ENCODE results near the gene ANOS1. TPM values are rescaled to one million over a fixed set of nuclear protein-coding genes. Genes with fewer than 3 reads are reported as not detected.
"Not testable (repeated sequence)": the region's sequence is repeated elsewhere in the genome, so short reads cannot be mapped to it uniquely, and the experiment has no call there.

Gene ANOS1
- total and polyA plus RNA-seq, 4 donors = 6.0 to 44.2 (median 22.2) TPM

DNA sequence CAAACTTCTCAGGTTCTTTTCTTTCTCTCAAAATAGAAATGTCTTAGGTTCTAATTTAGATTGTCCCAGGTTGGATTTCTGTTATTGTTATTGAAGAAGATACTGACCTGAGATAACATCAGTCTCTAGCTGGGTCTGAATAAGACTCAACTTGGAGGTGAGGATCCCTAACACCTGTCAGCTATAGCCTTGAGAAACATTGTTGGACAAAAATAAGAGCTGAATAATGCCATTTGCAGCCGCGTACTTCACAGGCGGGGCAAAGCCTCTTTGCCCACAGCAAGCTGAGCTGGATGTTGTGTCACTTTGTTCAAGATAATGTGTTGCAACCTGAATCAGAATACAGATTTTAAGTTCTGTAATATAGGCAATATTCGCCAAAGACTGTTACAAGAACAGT, 231.7 kb downstream of the ANOS1 start:
- DNase-seq (no peak), ATAC-seq (ENCODE audit: insufficient read depth, low FRiP score) (no peak)
- Histone ChIP-seq H3K9me3 (ENCODE audit: control insufficient read depth in 4 of 4, insufficient read depth in 3 of 4, low read length in 3 of 4) (no peaks in the 10 kb centered on the region), H3K27ac (ENCODE audit: low read depth in 1 of 2, low read length in 1 of 2) (no peak overlapping the region), H3K36me3 (ENCODE audit: control insufficient read depth in 4 of 4, insufficient read depth in 4 of 4, low read length in 4 of 4) (no peaks in the 10 kb centered on the region), H3K4me1 (ENCODE audit: control insufficient read depth in 5 of 5, insufficient read depth in 5 of 5, low read length in 5 of 5) (no peaks in the 10 kb centered on the region), H3K9ac (ENCODE audit: insufficient read depth in 1 of 2, low read length in 2 of 2) (no peak overlapping the region), H3K27me3 (ENCODE audit: control insufficient read depth in 3 of 3, insufficient read depth in 3 of 3, low read length in 2 of 3) (peaks cover 0 to 15% (median 0%) of the 10 kb centered on the region in 3 donors), H3K4me3 (no peak overlapping the region)
- TF ChIP-seq, protein P1, sequence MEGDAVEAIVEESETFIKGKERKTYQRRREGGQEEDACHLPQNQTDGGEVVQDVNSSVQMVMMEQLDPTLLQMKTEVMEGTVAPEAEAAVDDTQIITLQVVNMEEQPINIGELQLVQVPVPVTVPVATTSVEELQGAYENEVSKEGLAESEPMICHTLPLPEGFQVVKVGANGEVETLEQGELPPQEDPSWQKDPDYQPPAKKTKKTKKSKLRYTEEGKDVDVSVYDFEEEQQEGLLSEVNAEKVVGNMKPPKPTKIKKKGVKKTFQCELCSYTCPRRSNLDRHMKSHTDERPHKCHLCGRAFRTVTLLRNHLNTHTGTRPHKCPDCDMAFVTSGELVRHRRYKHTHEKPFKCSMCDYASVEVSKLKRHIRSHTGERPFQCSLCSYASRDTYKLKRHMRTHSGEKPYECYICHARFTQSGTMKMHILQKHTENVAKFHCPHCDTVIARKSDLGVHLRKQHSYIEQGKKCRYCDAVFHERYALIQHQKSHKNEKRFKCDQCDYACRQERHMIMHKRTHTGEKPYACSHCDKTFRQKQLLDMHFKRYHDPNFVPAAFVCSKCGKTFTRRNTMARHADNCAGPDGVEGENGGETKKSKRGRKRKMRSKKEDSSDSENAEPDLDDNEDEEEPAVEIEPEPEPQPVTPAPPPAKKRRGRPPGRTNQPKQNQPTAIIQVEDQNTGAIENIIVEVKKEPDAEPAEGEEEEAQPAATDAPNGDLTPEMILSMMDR (IDR thresholded peaks at IDR 0.05; ENCODE audit: control extremely low read depth, extremely low read depth) = no peak
- 90 to 93% methylated on average over 4 of the region's 4 CpGs for WGBS, 2 donors

DNA sequence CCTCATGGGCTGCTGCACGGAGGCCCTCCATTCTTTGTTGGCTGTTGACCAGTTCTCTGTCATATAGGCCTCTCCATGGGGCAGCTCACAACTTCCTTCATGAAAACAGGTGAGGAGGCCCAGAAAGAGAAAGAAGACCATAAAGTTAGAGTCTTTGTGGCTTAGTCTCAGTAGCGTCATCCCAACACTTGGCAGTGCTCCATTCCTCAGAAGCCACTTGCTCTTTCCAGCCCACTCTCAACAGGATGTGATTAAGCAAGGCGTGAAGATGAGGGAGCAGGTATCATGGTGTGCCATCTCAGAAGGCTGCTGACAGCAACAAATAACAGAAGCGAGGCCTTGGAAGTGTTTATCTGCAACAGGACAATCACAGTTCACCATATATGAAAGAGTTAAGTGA, 236.9 kb downstream of the ANOS1 start:
- not testable (repeated sequence) for H3K9ac ChIP-seq (ENCODE audit: insufficient read depth in 1 of 2, low read length in 2 of 2); DNase-seq; H3K27me3 ChIP-seq (ENCODE audit: control insufficient read depth in 3 of 3, insufficient read depth in 3 of 3, low read length in 2 of 3); ATAC-seq (ENCODE audit: insufficient read depth, low FRiP score); H3K36me3 ChIP-seq (ENCODE audit: control insufficient read depth in 4 of 4, insufficient read depth in 4 of 4, low read length in 4 of 4); H3K4me3 ChIP-seq; H3K4me1 ChIP-seq (ENCODE audit: control insufficient read depth in 5 of 5, insufficient read depth in 5 of 5, low read length in 5 of 5); H3K9me3 ChIP-seq (ENCODE audit: control insufficient read depth in 4 of 4, insufficient read depth in 3 of 4, low read length in 3 of 4); H3K27ac ChIP-seq (ENCODE audit: low read depth in 1 of 2, low read length in 1 of 2)
- WGBS, 2 donors = 79 to 80% methylated on average over 4 of the region's 4 CpGs

DNA sequence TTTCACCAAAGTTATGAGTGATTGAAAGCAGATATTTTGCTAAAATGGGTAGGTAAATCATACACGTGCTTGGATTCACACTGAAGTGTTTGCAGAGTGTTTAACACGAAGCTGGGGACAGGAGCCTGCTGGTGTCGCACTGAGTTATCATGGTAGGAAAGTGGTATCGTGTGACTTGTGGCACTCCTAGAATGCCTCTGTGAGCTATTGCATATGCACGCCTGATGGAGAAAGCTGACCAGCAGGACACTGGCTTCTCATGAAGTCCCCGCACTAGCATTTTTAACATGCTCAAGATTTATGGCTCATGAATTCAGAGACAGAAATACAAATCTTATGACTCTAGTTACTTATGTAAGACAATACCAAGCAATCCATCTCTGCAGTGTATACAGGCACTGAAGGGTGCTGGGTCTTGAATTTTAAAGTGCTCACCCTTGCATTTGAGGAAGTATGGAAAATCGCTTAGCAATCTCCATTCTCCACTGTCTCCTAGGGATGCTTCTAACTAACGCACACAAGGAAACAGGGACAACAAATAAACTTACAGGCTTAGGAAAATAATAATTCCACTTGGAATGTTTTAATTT, 247.5 kb downstream of the ANOS1 start:
- no peak overlapping the region for H3K27ac ChIP-seq (ENCODE audit: low read depth in 1 of 2, low read length in 1 of 2)
- WGBS, 2 donors = 61 to 65% methylated on average over 8 of the region's 8 CpGs
- H3K4me3 ChIP-seq = no peak overlapping the region
- no peaks in the 10 kb centered on the region for H3K4me1 ChIP-seq (ENCODE audit: control insufficient read depth in 5 of 5, insufficient read depth in 5 of 5, low read length in 5 of 5)
- no peak for ATAC-seq (ENCODE audit: insufficient read depth, low FRiP score)
- H3K9ac ChIP-seq (ENCODE audit: insufficient read depth in 1 of 2, low read length in 2 of 2) = no peak overlapping the region
- H3K27me3 ChIP-seq (ENCODE audit: control insufficient read depth in 3 of 3, insufficient read depth in 3 of 3, low read length in 2 of 3) = peaks cover 0 to 26% (median 0%) of the 10 kb centered on the region in 3 donors
- H3K36me3 ChIP-seq (ENCODE audit: control insufficient read depth in 4 of 4, insufficient read depth in 4 of 4, low read length in 4 of 4) = no peaks in the 10 kb centered on the region
- TF ChIP-seq, protein P1 (IDR thresholded peaks at IDR 0.05; ENCODE audit: control extremely low read depth, extremely low read depth) = no peak
- no peak for DNase-seq
- no peaks in the 10 kb centered on the region for H3K9me3 ChIP-seq (ENCODE audit: control insufficient read depth in 4 of 4, insufficient read depth in 3 of 4, low read length in 3 of 4)

Other genes with a start within 250 kb of the ANOS1 start
- not detected for gene FAM9A, start 69.2 kb upstream of the ANOS1 start, total RNA-seq
- not detected for gene FAM9A, start 69.2 kb upstream of the ANOS1 start, polyA plus RNA-seq

Data from lung (tissue), 12 donors.